ENCODE results near the gene CNTNAP2. TPM values are rescaled to one million over a fixed set of nuclear protein-coding genes. Genes with fewer than 3 reads are reported as not detected.

CNTNAP2 gene
- total RNA-seq, 4 donors from 2014 or later, result 0.29 to 0.88 (median 0.33) TPM; not detected in 1

DNA sequence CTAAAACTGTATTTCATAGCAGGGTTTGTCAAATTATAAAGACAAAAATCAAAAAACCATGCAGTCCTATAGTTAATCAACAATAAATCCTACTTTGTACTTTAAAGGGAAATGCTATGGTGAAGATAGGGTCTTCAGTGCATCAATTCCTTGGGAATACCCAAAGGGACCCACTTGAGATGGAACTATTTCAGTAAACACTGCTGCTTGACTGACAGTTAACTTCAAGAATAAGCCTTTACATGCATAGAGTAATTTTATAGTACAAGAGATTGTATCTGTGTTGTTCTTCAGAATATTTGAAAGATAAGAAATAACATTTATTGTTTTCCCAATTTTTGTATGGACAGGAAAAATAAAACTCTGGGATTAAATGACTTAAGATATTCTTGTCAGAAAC is 1179.6 kb downstream of the CNTNAP2 start:
- Histone ChIP-seq H3K36me3 (no peaks in the 10 kb centered on the region), H3K27me3 (no peaks in the 10 kb centered on the region), H3K4me3 (replicated peaks in 1 of 3) (no peak overlapping the region), H3K9me3 (no peaks in the 10 kb centered on the region), H3K27ac (no peak overlapping the region), H3K4me1 (no peaks in the 10 kb centered on the region)
- TF ChIP-seq CTCF (IDR thresholded peaks at IDR 0.05) (no peak), POLR2A (IDR thresholded peaks at IDR 0.05) (no peak)
- intact Hi-C loops (cut with DNase I), result no loop called here
- DNase-seq, result no peak

DNA sequence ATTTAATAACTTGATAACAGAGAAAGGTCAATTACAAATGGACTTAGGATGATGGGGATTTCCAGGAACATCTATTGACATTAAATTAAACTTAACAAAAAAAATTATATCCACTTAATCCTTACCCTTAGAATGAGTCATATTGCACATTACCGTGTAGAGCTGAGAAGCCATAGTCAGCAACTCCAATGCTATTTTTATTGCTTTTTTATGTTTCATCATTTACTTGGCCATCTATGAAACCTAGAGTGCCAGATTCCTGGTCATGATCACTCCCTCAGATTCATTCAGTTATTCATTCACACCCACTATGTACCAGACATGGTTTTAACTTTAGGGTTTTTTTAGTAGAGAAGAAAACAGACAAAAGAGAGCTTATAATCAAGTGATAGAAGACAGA is 1180.4 kb downstream of the CNTNAP2 start:
- no peak overlapping the region for H3K4me3 ChIP-seq (replicated peaks in 1 of 3)
- intact Hi-C loops (cut with DNase I), result no loop called here
- WGBS, 2 donors, result 79 to 88% methylated on average over 1 of the region's 1 CpG
- H3K36me3 ChIP-seq, result no peaks in the 10 kb centered on the region
- H3K9me3 ChIP-seq, result no peaks in the 10 kb centered on the region
- no peak overlapping the region for H3K27ac ChIP-seq
- no peaks in the 10 kb centered on the region for H3K4me1 ChIP-seq
- no peaks in the 10 kb centered on the region for H3K27me3 ChIP-seq
- DNase-seq, result no peak
- TF ChIP-seq POLR2A (IDR thresholded peaks at IDR 0.05) (no peak), CTCF (IDR thresholded peaks at IDR 0.05) (no peak)

- no peaks in the 10 kb centered on the region for H3K4me1 ChIP-seq
- 42 to 51% methylated on average over 1 of the region's 1 CpG for WGBS, 2 donors
- H3K27ac ChIP-seq, result no peak overlapping the region
- intact Hi-C loops (cut with DNase I), result no loop called here
- H3K9me3 ChIP-seq, result no peaks in the 10 kb centered on the region
- no peak overlapping the region for H3K4me3 ChIP-seq (replicated peaks in 1 of 3)
- DNase-seq, result no peak
- TF ChIP-seq POLR2A (IDR thresholded peaks at IDR 0.05) (no peak), CTCF (IDR thresholded peaks at IDR 0.05) (no peak)
- H3K36me3 ChIP-seq, result no peaks in the 10 kb centered on the region
- no peaks in the 10 kb centered on the region for H3K27me3 ChIP-seq
Measured at GRCh38 chr7:147298611-147299043, 1182.0 kb downstream of the CNTNAP2 start.

GRCh38 chr7:147300293-147300692 is 1183.7 kb downstream of the CNTNAP2 start:
- DNase-seq, result no peak
- intact Hi-C loops (cut with DNase I), result no loop called here
- no peak overlapping the region for H3K27ac ChIP-seq
- no peaks in the 10 kb centered on the region for H3K27me3 ChIP-seq
- 94 to 96% methylated on average over 1 of the region's 1 CpG for WGBS, 2 donors
- no peaks in the 10 kb centered on the region for H3K4me1 ChIP-seq
- TF ChIP-seq POLR2A (IDR thresholded peaks at IDR 0.05) (no peak), CTCF (IDR thresholded peaks at IDR 0.05) (no peak)
- no peak overlapping the region for H3K4me3 ChIP-seq (replicated peaks in 1 of 3)
- H3K36me3 ChIP-seq, result no peaks in the 10 kb centered on the region
- H3K9me3 ChIP-seq, result no peaks in the 10 kb centered on the region

DNA sequence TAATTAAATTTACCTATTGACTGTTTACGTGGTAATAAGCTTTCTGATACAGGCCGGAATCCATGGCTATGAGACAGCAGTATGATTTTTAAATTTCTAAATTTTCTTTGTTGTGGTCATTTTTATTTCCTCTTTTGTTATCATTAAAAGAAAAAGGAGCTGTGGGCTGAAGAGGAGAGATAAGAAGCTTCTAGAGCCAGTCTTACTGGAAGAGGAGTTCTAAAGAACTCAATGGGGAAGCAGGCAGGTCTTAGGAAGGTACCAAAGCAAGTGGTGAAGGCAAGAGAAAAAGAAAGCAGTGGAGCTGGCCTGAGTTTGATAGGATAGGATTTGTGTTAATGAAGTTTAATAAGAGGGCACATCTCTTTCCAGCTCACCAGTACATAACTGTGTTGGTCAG is 1187.8 kb downstream of the CNTNAP2 start:
- Histone ChIP-seq H3K4me3 (replicated peaks in 1 of 3) (no peak overlapping the region), H3K27ac (no peak overlapping the region), H3K4me1 (no peaks in the 10 kb centered on the region), H3K36me3 (no peaks in the 10 kb centered on the region), H3K27me3 (no peaks in the 10 kb centered on the region), H3K9me3 (no peaks in the 10 kb centered on the region)
- 92 to 94% methylated on average over 2 of the region's 2 CpGs for WGBS, 2 donors
- no peak for TF ChIP-seq POLR2A (IDR thresholded peaks at IDR 0.05)
- TF ChIP-seq CTCF (IDR thresholded peaks at IDR 0.05), result no peak
- no peak for DNase-seq
- intact Hi-C loops (cut with DNase I), result no loop called here
